WTC11 (cell line): Measurements from ENCODE around the gene OR13C8. TPM values are rescaled to one million over a fixed set of nuclear protein-coding genes. Genes with fewer than 3 reads are reported as not detected.
A peak's percentile ranks its signal among the peaks of the same experiment; 100 is the strongest.

Experiments used
- ATAC-seq: fragments of 200-7000 bp; cut with Tn5 transposase; 2 replicates; pipeline ENCODE4 v1.10.0; 2021; ENCODE audit warnings: mild to moderate bottlenecking, moderate library complexity
- CTCF ChIA-PET: fragments of 300-600 bp; sonication (Branson Sonifier 250); formaldehyde crosslinking; loops from one replicate; lab custom pipeline; 2021; ENCODE audit warnings: antibody characterized with exemption; lab: Charles Lee
- POLR2A ChIA-PET: fragments of 350-600 bp; sonication (Branson Sonifier 250); formaldehyde crosslinking; loops from one replicate; lab custom pipeline; 2021; ENCODE audit warnings: antibody characterized with exemption; lab: Charles Lee
- DNase-seq: peaks from one replicate; pipeline ENCODE4 v3.0.0; 2021; ENCODE audit warnings: low spot score
- H3K27ac Mint-ChIP-seq: 2 replicates; pipeline ENCODE4 v1.8.0; 2021; ENCODE audit warnings: mixed read lengths
- H3K27me3 Mint-ChIP-seq: 2 replicates; pipeline ENCODE4 v1.8.0; 2021; ENCODE audit warnings: low read depth, mild to moderate bottlenecking, moderate library complexity, mixed read lengths
- H3K36me3 Mint-ChIP-seq: 2 replicates; pipeline ENCODE4 v1.8.0; 2021; ENCODE audit warnings: mixed read lengths
- H3K4me1 Mint-ChIP-seq: 2 replicates; pipeline ENCODE4 v1.8.0; 2022; ENCODE audit warnings: mixed read lengths
- H3K4me3 Mint-ChIP-seq: 2 replicates; pipeline ENCODE4 v1.8.0; 2021; ENCODE audit warnings: mild to moderate bottlenecking, moderate library complexity, mixed read lengths
- H3K9me3 Mint-ChIP-seq: 2 replicates; pipeline ENCODE4 v1.8.0; 2021; ENCODE audit warnings: mixed read lengths
- AR ChIP-seq: fragments of 250-450 bp; sonication (Bioruptor Pico); IDR thresholded peaks from 2 replicates; pipeline ENCODE4 v1.9.0; 2021; ENCODE audit warnings: mild to moderate bottlenecking
- ATF1 ChIP-seq: sonication (generic); formaldehyde crosslinking; IDR thresholded peaks from 2 replicates; pipeline ENCODE4 v1.8.1; 2023; ENCODE audit warnings: mild to moderate bottlenecking, moderate library complexity, missing genetic modification reagents
- CDX4 ChIP-seq: fragments of 250-450 bp; sonication (Bioruptor Pico); IDR thresholded peaks from 2 replicates; pipeline ENCODE4 v1.9.0; 2021; ENCODE audit warnings: moderate library complexity, mild to moderate bottlenecking, inconsistent platforms, borderline replicate concordance
- CREM ChIP-seq: sonication (generic); formaldehyde crosslinking; IDR thresholded peaks from 2 replicates; pipeline ENCODE4 v1.8.1; 2022; ENCODE audit warnings: mild to moderate bottlenecking, missing genetic modification reagents, moderate library complexity
- GTF2I ChIP-seq: fragments of 250-450 bp; sonication (Bioruptor Pico); conservative IDR thresholded peaks from 2 replicates; pipeline ENCODE4 v1.4.0; 2021; ENCODE audit warnings: mild to moderate bottlenecking
- NFATC4 ChIP-seq: fragments of 250-450 bp; sonication (Bioruptor Pico); IDR thresholded peaks from 2 replicates; pipeline ENCODE4 v1.9.0; 2021; ENCODE audit warnings: mild to moderate bottlenecking
- NR1H2 ChIP-seq: sonication (generic); formaldehyde crosslinking; IDR thresholded peaks from 2 replicates; pipeline ENCODE4 v1.9.0; 2021; ENCODE audit warnings: mild to moderate bottlenecking, moderate library complexity, missing genetic modification reagents
- PREB ChIP-seq: sonication (generic); formaldehyde crosslinking; IDR thresholded peaks from 2 replicates; pipeline ENCODE4 v1.8.1; 2022; ENCODE audit warnings: mild to moderate bottlenecking, missing genetic modification reagents, moderate library complexity, borderline replicate concordance
- PRRX2 ChIP-seq: fragments of 250-450 bp; sonication (Bioruptor Pico); IDR thresholded peaks from 2 replicates; pipeline ENCODE4 v1.8.0; 2021; ENCODE audit warnings: mild to moderate bottlenecking
- TCF7 ChIP-seq: sonication (generic); formaldehyde crosslinking; IDR thresholded peaks from 2 replicates; pipeline ENCODE4 v1.8.0; 2022; ENCODE audit warnings: mild to moderate bottlenecking, low read depth, missing genetic modification reagents, moderate library complexity
- ZMAT4 ChIP-seq: fragments of 250-450 bp; sonication (Bioruptor Pico); IDR thresholded peaks from 2 replicates; pipeline ENCODE4 v1.9.0; 2021; ENCODE audit warnings: mild to moderate bottlenecking
- ZNF138 ChIP-seq: sonication (generic); formaldehyde crosslinking; conservative IDR thresholded peaks from 2 replicates; pipeline ENCODE4 v1.8.1; 2022; ENCODE audit warnings: mild to moderate bottlenecking, moderate library complexity, missing genetic modification reagents
- ZNF281 ChIP-seq: sonication (generic); formaldehyde crosslinking; IDR thresholded peaks from 2 replicates; pipeline ENCODE4 v1.8.0; 2023; ENCODE audit warnings: mild to moderate bottlenecking, missing genetic modification reagents
- ZNF396 ChIP-seq: fragments of 250-450 bp; sonication (Bioruptor Pico); IDR thresholded peaks from 2 replicates; pipeline ENCODE4 v1.8.0; 2021; ENCODE audit warnings: mild to moderate bottlenecking, moderate library complexity, borderline replicate concordance
- ZNF671 ChIP-seq: fragments of 250-450 bp; sonication (Bioruptor Pico); IDR thresholded peaks from 2 replicates; pipeline ENCODE4 v1.8.0; 2021; ENCODE audit warnings: mild to moderate bottlenecking
- total RNA-seq: library from RNA; stranded (reverse); gene quantifications from 3 replicates; pipeline ENCODE4 v1.2.3, GENCODE V29; 2021
- TF ChIP-seq, protein P1 (sequence below): sonication (generic); formaldehyde crosslinking; IDR thresholded peaks from 2 replicates; pipeline ENCODE4 v1.8.1; 2023; ENCODE audit warnings: mild to moderate bottlenecking, missing genetic modification reagents

The OR13C8 gene
- total RNA-seq, 1 experiment from 2014 or later, result not detected

- H3K27ac Mint-ChIP-seq, result no peak overlapping the region
- peaks cover 33% of the 10 kb centered on the region for H3K9me3 Mint-ChIP-seq
Measured at GRCh38 chr9:104555521-104555920, 13.4 kb upstream of the OR13C8 start.

DNA sequence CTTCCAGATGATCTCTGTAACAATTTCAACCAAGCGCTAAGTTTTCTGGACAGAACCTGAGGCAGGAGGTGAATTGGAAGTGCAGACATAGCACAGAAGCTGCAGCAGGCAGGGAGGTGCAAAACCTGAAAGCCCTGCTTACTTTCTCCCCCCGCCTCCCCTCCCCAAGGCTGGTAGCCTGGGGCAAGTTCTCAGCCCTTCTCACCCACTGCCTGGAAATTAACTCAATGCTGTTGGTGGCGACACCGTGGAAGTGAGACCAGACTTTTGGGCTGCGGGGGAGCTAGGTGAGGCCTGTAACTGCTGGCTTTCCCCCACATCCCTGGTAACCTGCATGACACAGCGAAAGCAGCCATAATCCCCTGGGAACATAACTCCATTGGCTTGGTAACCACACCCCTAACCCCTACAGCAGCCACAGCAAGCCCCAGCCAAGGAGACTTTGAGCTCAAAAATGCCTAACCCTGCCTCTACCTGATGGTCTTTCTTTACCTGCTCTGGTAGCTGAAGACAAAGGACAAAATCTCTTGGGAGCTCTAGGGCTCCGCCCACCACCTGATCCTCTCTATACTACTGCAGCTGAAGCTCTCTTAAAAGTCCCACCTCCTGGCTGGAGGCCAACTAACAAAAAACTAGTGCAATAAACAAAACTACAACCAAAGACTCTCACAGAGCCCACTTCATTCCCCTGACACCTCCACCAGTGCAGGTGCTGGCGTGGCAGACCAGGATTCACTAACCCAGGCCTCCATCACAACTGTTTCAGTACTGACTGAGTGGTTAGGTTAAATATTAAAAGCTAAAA is 11.9 kb upstream of the OR13C8 start:
- Mint-ChIP-seq H3K27me3 (no peaks in the 10 kb centered on the region), H3K4me3 (no peak overlapping the region), H3K9me3 (peaks cover 33% of the 10 kb centered on the region), H3K27ac (peak overlapping the region; percentile 87), H3K36me3 (peaks cover 11% of the 10 kb centered on the region; the same call in 1 of the 2 replicates), H3K4me1 (peaks cover 8% of the 10 kb centered on the region)
- no peak for TF ChIP-seq CDX4 (CRISPR knock-in tag)
- no peak for TF ChIP-seq GTF2I (CRISPR knock-in tag)
- no peak for TF ChIP-seq ZNF396
- no peak for TF ChIP-seq ZNF281
- TF ChIP-seq ATF1, result no peak
- no peak for TF ChIP-seq ZNF138 (CRISPR knock-in tag)
- TF ChIP-seq NR1H2 (CRISPR knock-in tag), result no peak
- TF ChIP-seq, protein P1, sequence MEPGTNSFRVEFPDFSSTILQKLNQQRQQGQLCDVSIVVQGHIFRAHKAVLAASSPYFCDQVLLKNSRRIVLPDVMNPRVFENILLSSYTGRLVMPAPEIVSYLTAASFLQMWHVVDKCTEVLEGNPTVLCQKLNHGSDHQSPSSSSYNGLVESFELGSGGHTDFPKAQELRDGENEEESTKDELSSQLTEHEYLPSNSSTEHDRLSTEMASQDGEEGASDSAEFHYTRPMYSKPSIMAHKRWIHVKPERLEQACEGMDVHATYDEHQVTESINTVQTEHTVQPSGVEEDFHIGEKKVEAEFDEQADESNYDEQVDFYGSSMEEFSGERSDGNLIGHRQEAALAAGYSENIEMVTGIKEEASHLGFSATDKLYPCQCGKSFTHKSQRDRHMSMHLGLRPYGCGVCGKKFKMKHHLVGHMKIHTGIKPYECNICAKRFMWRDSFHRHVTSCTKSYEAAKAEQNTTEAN (CRISPR knock-in tag), result no peak
- no peak for TF ChIP-seq ZNF671
- no peak for TF ChIP-seq PREB (CRISPR knock-in tag)
- TF ChIP-seq PRRX2 (CRISPR knock-in tag), result no peak
- ATAC-seq (peak; percentile 95), DNase-seq (peak; percentile 23)
- ChIA-PET CTCF (no interaction called here), POLR2A (no interaction called here)

More at GRCh38 chr9:104555521-104555920, 13.4 kb upstream of the OR13C8 start:
- Mint-ChIP-seq H3K4me3 (no peak overlapping the region), H3K27me3 (no peaks in the 10 kb centered on the region), H3K4me1 (peaks cover 8% of the 10 kb centered on the region), H3K36me3 (peaks cover 11% of the 10 kb centered on the region; the same call in 1 of the 2 replicates)
- ChIA-PET POLR2A (no interaction called here), CTCF (no interaction called here)
- ATAC-seq, result no peak
- DNase-seq, result no peak
- TF ChIP-seq AR (no peak), ZMAT4 (no peak), TCF7 (CRISPR knock-in tag) (no peak), ZNF138 (CRISPR knock-in tag) (no peak), NFATC4 (no peak), CREM (CRISPR knock-in tag) (no peak)
